Erythroblast (primary cell): ENCODE data around the gene ZNF423.

ENCODE experiments used
- GATA1 ChIP-seq: IDR thresholded peaks from 2 replicates; pipeline ENCODE4 v1.6.1; 2011; ENCODE audit warnings: low read depth, mild to moderate bottlenecking, control low read depth, low read length, moderate library complexity
- POLR2A ChIP-seq: IDR thresholded peaks from 2 replicates; pipeline ENCODE4 v1.6.1; 2011; ENCODE audit warnings: mild to moderate bottlenecking, low read length

DNA sequence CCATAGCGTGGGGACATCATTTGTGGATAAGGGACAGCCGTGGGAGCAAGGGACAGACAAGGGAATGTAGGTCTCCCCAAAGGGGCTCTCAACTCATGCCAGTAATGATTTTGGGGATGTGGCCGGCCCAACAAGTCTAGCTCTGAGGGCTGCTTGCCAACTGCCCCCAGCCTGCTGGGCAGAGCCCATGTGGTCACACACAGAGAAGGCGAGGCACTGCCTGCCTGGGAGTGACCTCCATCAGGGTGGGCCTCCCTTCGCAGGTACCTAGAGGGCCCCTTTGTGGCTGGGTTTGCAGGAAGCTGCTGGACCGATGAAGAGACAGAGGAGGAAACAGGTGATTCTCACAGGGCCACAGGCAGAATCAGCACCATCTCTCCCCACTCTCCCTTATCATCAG is 305.2 kb downstream of the ZNF423 start:
- TF ChIP-seq GATA1 (no peak), POLR2A (no peak)
